Esophagus muscularis mucosa (tissue), 4 donors: Measurements from ENCODE around the gene CPLX1. TPM values are rescaled to one million over a fixed set of nuclear protein-coding genes. Genes with fewer than 3 reads are reported as not detected.

Source experiments
- DNase-seq: peaks from one replicate; pipeline ENCODE4 v3.0.0-alpha.2; 2017; ENCODE audit errors: extremely low spot score
- H3K27ac ChIP-seq, 4 donors: fragments of 200-600 bp; sonication (generic); replicated peaks in 1 of 4; 1 replicate in 3 of 4; 2 replicates in 1 of 4; pipeline ENCODE4 v1.5.1; 2016 to 2019; ENCODE audit warnings: mild to moderate bottlenecking in 1 of 4
- H3K27me3 ChIP-seq, 4 donors: fragments of 200-600 bp; sonication (generic); one replicate each; pipeline versions ENCODE4 v1.5.1 to v1.6.0; 2016 to 2019
- H3K36me3 ChIP-seq, 4 donors: fragments of 200-600 bp; sonication (generic); one replicate each; pipeline ENCODE4 v1.5.1; 2016 to 2019
- H3K4me1 ChIP-seq, 4 donors: fragments of 200-600 bp; sonication (generic); one replicate each; pipeline ENCODE4 v1.5.1; 2016 to 2019
- H3K4me3 ChIP-seq, 4 donors: fragments of 200-600 bp; sonication (generic); 1 replicate in 2 of 4; 2 replicates in 2 of 4; pipeline ENCODE4 v1.5.1; 2016 to 2019; ENCODE audit warnings: mild to moderate bottlenecking in 4 of 4, moderate library complexity in 1 of 4
- H3K9me3 ChIP-seq, 4 donors: fragments of 200-600 bp; sonication (generic); 1 replicate in 3 of 4; 2 replicates in 1 of 4; pipeline ENCODE4 v1.5.1; 2016 to 2019
- CTCF ChIP-seq, 3 experiments: fragments of 200-600 bp in 2 of 3; fragments of 450-650 bp in 1 of 3; sonication (generic) in 2 of 3; IDR thresholded peaks; one replicate each; pipeline ENCODE4 v1.5.1; 2017 to 2019; ENCODE audit warnings: antibody characterized with exemption in 3 of 3, mild to moderate bottlenecking in 2 of 3, moderate library complexity in 1 of 3
- EP300 ChIP-seq: sonication (generic); formaldehyde crosslinking; IDR thresholded peaks from one replicate; pipeline ENCODE4 v1.6.1; 2017; ENCODE audit warnings: antibody characterized with exemption
- POLR2A ChIP-seq: fragments of 450-650 bp; IDR thresholded peaks from one replicate; pipeline ENCODE4 v1.6.1; 2017; ENCODE audit warnings: antibody characterized with exemption, moderate library complexity, mild to moderate bottlenecking, low read depth
- POLR2AphosphoS5 ChIP-seq, 2 donors: sonication (generic); formaldehyde crosslinking; IDR thresholded peaks; one replicate each; pipeline ENCODE4 v1.6.1; 2017; ENCODE audit warnings: antibody characterized with exemption in 2 of 2
- WGBS: methylation state at CpG from one replicate; pipeline ENCODE4 v1.1.5; 2018; 5-methylcytosine and 5-hydroxymethylcytosine counted together
- intact Hi-C: fragments of 100-400 bp; cut with DNase I; formaldehyde crosslinking; loops from one replicate; pipeline ENCODE4 v1.15.1; 2023
- total RNA-seq, 4 donors: library from RNA; depleted of rRNA; stranded (reverse); fragments of >200 nt; gene quantifications; one replicate each; pipeline versions ENCODE4 v1.1.0 to v1.2.1, GENCODE V29; 2016

CPLX1 gene
- total RNA-seq, 4 donors from 2014 or later = 1.1 to 1.6 (median 1.3) TPM

GRCh38 chr4:829291-829690, 3.4 kb upstream of the CPLX1 start:
- Histone ChIP-seq H3K36me3 (no peaks in the 10 kb centered on the region), H3K9me3 (peaks cover 0 to 17% (median 8%) of the 10 kb centered on the region in 4 donors), H3K4me3 (no peak overlapping the region), H3K27ac (no peak overlapping the region), H3K27me3 (peaks cover 3 to 85% (median 39%) of the 10 kb centered on the region in 4 donors), H3K4me1 (peaks cover 17 to 27% (median 24%) of the 10 kb centered on the region in 4 donors)
- TF ChIP-seq POLR2A = no peak
- no peak for TF ChIP-seq CTCF (IDR thresholded peaks at IDR 0.05)
- TF ChIP-seq POLR2AphosphoS5 (IDR thresholded peaks at IDR 0.05) = no peak
- no peak for TF ChIP-seq EP300
- 75% methylated on average over 4 of the region's 6 CpGs for WGBS
- intact Hi-C loops = no loop called here
- no peak for DNase-seq

GRCh38 chr4:828641-829271, 2.8 kb upstream of the CPLX1 start:
- 39% methylated on average over 11 of the region's 16 CpGs for WGBS
- Histone ChIP-seq H3K27me3 (peaks cover 3 to 90% (median 44%) of the 10 kb centered on the region in 4 donors), H3K4me3 (no peak overlapping the region), H3K36me3 (no peaks in the 10 kb centered on the region), H3K27ac (no peak overlapping the region), H3K4me1 (peaks cover 17 to 27% (median 24%) of the 10 kb centered on the region in 4 donors), H3K9me3 (peaks cover 0 to 17% (median 8%) of the 10 kb centered on the region in 4 donors)
- intact Hi-C loops = no loop called here
- no peak for TF ChIP-seq CTCF (IDR thresholded peaks at IDR 0.05)
- TF ChIP-seq EP300 = no peak
- DNase-seq = no peak

GRCh38 chr4:827209-828081, 1.5 kb upstream of the CPLX1 start:
- TF ChIP-seq POLR2A (no peak), POLR2AphosphoS5 (IDR thresholded peaks at IDR 0.05) (no peak), EP300 (no peak), CTCF (IDR thresholded peaks at IDR 0.05) (no peak)
- WGBS = 26% methylated on average over 5 of the region's 20 CpGs
- Histone ChIP-seq H3K27ac (no peak overlapping the region), H3K27me3 (peaks cover 3 to 95% (median 47%) of the 10 kb centered on the region in 4 donors), H3K9me3 (peaks cover 0 to 13% (median 7%) of the 10 kb centered on the region in 4 donors), H3K36me3 (no peaks in the 10 kb centered on the region), H3K4me3 (peak overlapping the region in 2 of 4 donors; percentile 21 to 31), H3K4me1 (peaks cover 17 to 27% (median 24%) of the 10 kb centered on the region in 4 donors)
- intact Hi-C loops = no loop called here
- no peak for DNase-seq

- intact Hi-C loops = no loop called here
- Histone ChIP-seq H3K4me3 (peak overlapping the region; percentile 21 to 41 (median 28)), H3K9me3 (peaks cover 0 to 5% (median 3%) of the 10 kb centered on the region in 4 donors), H3K27me3 (peaks cover 3 to 96% (median 47%) of the 10 kb centered on the region in 4 donors), H3K4me1 (peaks cover 17 to 27% (median 24%) of the 10 kb centered on the region in 4 donors), H3K27ac (no peak overlapping the region), H3K36me3 (no peaks in the 10 kb centered on the region)
- 0% methylated on average over 3 of the region's 75 CpGs for WGBS
- TF ChIP-seq POLR2A (no peak), EP300 (no peak), CTCF (IDR thresholded peaks at IDR 0.05) (no peak), POLR2AphosphoS5 (IDR thresholded peaks at IDR 0.05) (no peak)
- DNase-seq = no peak
Measured at GRCh38 chr4:826508-827208, 729 bp upstream of the CPLX1 start.
